22Rv1 (cell line): ENCODE data around the gene POPDC3.

Experiments
- H3K27ac ChIP-seq: fragments of 450-650 bp; 2 replicates; pipeline ENCODE4 v1.5.1; 2017
- ZFX ChIP-seq: fragments of 450-650 bp; IDR thresholded peaks from 2 replicates; pipeline ENCODE4 v1.6.1; 2017; ENCODE audit warnings: antibody characterized with exemption, borderline replicate concordance
- TF ChIP-seq, protein P1 (sequence below): fragments of 450-650 bp; IDR thresholded peaks from 2 replicates; pipeline ENCODE4 v1.5.1; 2017; ENCODE audit warnings: mild to moderate bottlenecking

POPDC3 gene

DNA sequence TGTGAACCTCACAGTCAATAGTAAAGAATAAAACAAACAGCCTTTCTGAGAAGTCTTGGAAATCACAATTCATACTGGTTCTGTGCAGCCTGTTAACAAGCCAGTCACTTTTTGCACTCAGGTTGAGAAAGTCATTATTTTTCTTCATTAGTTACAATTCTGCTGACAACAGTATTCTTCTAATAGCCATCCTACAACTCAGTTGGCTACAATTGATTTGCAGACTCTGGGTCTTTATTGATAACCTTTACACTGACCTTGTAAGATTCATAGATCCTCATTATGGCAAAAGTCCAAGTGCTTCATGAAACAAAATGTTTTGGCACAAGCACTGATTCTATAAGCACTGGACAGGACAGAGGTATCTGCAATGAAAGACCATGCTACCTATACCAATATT lies 34.9 kb upstream of the POPDC3 start:
- H3K27ac ChIP-seq, result no peak overlapping the region
- TF ChIP-seq ZFX, result no peak
- TF ChIP-seq, protein P1, sequence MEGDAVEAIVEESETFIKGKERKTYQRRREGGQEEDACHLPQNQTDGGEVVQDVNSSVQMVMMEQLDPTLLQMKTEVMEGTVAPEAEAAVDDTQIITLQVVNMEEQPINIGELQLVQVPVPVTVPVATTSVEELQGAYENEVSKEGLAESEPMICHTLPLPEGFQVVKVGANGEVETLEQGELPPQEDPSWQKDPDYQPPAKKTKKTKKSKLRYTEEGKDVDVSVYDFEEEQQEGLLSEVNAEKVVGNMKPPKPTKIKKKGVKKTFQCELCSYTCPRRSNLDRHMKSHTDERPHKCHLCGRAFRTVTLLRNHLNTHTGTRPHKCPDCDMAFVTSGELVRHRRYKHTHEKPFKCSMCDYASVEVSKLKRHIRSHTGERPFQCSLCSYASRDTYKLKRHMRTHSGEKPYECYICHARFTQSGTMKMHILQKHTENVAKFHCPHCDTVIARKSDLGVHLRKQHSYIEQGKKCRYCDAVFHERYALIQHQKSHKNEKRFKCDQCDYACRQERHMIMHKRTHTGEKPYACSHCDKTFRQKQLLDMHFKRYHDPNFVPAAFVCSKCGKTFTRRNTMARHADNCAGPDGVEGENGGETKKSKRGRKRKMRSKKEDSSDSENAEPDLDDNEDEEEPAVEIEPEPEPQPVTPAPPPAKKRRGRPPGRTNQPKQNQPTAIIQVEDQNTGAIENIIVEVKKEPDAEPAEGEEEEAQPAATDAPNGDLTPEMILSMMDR, result no peak

DNA sequence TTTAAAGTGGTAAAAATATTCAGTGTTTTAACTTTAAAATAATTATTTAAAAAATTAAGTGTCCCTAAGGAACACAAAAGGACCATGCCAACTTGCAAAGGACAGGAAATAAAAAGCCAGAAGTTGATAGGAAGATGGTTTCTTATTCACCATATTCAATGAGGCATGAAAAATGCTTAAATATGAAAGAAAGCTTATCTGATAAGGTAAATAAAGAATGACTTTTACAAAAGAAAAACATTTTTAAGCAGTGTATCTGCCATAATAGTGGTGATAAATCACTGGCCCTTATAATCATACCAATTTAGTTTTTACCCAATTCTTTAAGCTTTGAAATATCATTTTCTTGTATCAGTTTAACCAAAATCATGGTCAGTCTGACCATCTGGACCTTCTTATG lies 33.5 kb upstream of the POPDC3 start:
- no peak for TF ChIP-seq ZFX
- TF ChIP-seq, protein P1, result no peak
- H3K27ac ChIP-seq, result no peak overlapping the region

DNA sequence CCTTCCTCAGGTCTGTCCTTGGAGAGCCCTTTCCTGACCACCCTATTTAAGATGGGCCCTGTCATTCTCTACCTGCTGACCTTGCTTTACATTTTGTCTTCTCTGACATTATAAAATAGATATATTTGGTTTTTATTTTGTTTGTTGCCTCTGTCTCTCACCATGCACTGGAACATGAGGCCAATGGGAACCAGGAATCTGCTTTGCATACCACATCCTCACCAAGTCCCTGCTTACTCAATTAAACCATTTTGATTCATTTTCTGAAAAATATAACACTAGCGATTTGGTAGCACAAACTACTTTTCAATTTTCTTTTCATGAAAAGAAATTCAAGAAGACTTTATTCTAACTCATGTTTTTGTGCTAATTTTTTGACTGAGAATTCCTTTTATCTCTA lies 32.8 kb upstream of the POPDC3 start:
- TF ChIP-seq ZFX, result no peak
- TF ChIP-seq, protein P1, result no peak
- H3K27ac ChIP-seq, result no peak overlapping the region

DNA sequence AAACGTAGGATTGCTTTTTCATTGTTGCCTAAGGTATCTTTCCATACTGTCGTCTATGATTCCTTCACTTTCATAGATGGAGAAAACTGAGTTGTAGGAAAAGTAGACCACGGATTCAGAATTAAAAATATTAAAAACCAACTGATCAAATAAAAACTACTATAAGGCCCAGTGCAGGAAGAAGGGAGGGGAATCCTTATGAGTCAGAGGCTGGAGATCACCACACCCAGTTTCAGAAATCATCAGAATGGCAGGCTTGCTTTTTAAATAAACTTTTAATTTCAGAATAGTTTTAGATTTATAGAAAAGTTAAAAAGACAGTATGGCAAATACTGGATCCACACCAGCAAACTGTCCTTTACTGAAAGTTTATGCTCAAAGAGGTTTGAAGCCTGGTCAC lies 32.0 kb upstream of the POPDC3 start:
- H3K27ac ChIP-seq, result no peak overlapping the region
- TF ChIP-seq ZFX, result no peak
- TF ChIP-seq, protein P1, result no peak

DNA sequence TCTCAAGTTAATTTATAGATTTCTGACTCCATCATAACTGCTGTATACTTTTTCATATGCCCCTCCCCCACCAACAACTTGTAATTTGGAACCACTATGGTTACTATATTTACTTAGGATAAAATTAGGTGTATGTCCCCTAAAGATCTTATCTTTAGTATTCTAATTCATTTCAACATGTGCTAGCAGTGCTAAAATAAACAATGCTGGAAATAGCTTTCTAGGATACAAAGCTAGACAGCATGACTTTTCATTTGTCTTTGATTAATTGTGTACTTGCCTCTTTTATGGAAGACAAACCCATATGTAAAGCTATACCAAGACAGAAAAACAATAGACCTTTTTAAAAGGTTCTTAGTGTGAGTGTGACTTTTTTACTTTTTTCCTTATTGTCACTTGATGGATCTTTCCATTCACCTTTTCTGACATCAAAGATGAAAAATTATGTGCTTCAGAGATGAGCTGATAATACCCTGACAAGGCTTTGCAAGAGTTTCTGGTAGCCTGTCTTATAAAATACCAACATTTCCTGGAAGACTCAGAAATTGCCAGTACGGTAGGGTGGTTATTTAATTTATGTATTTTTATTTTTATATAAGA lies 31.2 kb upstream of the POPDC3 start:
- TF ChIP-seq, protein P1, result no peak
- no peak for TF ChIP-seq ZFX
- no peak overlapping the region for H3K27ac ChIP-seq

DNA sequence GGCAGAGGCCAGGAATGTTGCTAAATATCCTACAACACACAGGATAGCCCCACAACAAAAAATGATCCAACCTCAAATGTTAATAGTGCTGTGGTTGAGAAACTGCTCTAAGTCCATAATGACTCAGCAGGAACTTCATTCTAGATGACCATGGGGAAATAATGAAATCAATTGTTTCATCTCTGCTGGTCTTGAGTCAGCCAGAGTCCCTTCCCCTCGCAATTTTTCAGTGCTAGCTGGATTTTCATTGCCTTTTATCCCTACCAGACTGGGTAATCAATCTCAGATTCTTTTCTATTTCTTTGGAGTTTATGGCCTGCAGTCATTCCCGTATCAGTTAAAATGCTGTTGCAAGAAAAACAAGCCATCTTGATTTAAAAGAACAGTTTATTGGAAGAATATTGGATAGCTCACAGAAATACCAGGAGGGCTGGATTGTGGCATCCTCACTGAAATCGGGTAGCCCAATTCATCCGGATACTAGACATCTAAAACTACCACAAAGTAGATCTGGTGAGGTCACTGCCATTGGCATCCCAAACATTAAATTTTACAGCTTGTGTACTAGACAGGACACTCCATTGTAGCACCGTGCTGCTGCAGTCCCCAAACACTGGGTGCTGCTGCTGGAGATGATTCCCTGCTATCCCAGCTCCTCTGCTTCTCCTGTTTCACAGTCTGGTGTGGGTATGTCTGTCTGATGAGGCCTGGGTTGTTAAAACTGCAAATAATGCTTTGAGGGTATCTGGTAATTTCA lies 30.3 kb upstream of the POPDC3 start:
- H3K27ac ChIP-seq, result no peak overlapping the region
- TF ChIP-seq, protein P1, result no peak
- no peak for TF ChIP-seq ZFX

DNA sequence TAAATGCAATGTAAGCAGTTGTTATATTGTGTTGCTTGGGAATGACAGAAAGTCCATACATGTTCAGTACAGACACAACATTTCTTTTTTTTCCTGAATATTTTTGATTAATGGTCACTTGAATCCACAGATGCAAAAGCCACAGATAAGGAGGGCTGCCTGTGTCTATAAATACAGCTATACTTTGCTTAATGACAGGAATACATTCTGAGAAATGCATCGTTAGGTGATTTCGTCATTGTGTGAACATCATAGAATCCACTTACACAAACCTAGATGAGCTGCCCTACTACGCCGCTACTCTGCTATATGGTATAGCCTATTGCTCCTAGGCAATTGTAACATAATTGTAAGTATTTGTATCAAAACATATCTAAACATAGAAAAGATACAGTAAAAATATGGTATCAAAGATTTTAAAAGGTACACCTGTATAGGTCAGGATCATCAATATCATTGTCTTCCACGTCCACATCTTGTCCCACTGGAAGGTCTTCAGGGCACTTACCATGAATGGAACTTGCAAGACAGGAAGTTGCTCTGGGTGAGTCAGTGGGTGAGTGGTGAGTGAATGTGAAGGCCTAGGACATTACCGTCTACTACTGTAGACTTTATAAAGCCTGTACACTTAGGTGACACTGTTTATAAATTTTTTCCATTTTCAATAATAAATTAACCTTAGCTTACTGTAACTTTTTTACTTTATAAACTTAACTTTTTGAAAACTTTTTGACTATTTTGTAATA lies 27.9 kb upstream of the POPDC3 start:
- H3K27ac ChIP-seq, result no peak overlapping the region
- TF ChIP-seq ZFX, result no peak
- TF ChIP-seq, protein P1, result no peak
